GM12878 (cell line): Measurements from ENCODE around the gene GRK6. TPM values are rescaled to one million over a fixed set of nuclear protein-coding genes. Genes with fewer than 3 reads are reported as not detected.

Experiments used
- ATAC-seq: fragments of 200-7000 bp; cut with Tn5 transposase; 3 replicates; pipeline ENCODE4 v1.9.1; 2020; ENCODE audit warnings: mild to moderate bottlenecking, moderate library complexity
- BruUV-seq: library from RNA; stranded (reverse); fragments of 400-500 nt; replicated peaks from 2 replicates; lab custom pipeline; 2021; lab: Mats Ljungman, UMichigan
- CTCF ChIA-PET: fragments of 300-600 bp; sonication (Branson Sonifier 250); formaldehyde crosslinking; extraction: SDS; loops from one replicate; lab custom pipeline; 2021; ENCODE audit warnings: inconsistent platforms; lab: Yijun Ruan, JAX
- POLR2A ChIA-PET: fragments of 350-600 bp; formaldehyde crosslinking; extraction: SDS; loops from one replicate; lab custom pipeline; 2021; ENCODE audit warnings: inconsistent platforms; lab: Charles Lee
- RAD21 ChIA-PET: fragments of 300-600 bp; sonication (Branson Sonifier 250); formaldehyde crosslinking; loops from one replicate; lab custom pipeline; 2023; ENCODE audit warnings: antibody characterized with exemption; ENCODE audit not compliant: unreplicated experiment; lab: Charles Lee
- SMC1A ChIA-PET: fragments of 300-600 bp; sonication (Branson Sonifier 250); formaldehyde crosslinking; loops from one replicate; lab custom pipeline; 2023; ENCODE audit not compliant: unreplicated experiment, uncharacterized antibody; lab: Charles Lee
- DNase-seq: peaks from one replicate; pipeline ENCODE4 v3.0.0-alpha.2; 2011; ENCODE audit warnings: low read depth, low spot score
- FAIRE-seq: peaks from 3 replicates; lab custom pipeline; 2011; peaks lifted over from hg19 to GRCh38; lab: Jason Lieb, UNC
- H2AFZ ChIP-seq: 2 replicates; pipeline ENCODE4 v1.6.0; 2011; ENCODE audit warnings: low read depth, low read length, control low read depth; ENCODE audit not compliant: control insufficient read depth
- H3K27ac ChIP-seq: 2 replicates; pipeline ENCODE4 v1.5.1; 2011; ENCODE audit warnings: control low read depth; ENCODE audit not compliant: control insufficient read depth, insufficient read depth
- H3K27me3 ChIP-seq, 2 experiments: replicated peaks in 1 of 2; 2 replicates each; pipeline versions ENCODE4 v1.6.0 to v1.6.1; 2011; ENCODE audit warnings: low read length in 1 of 2; ENCODE audit not compliant: control insufficient read depth in 2 of 2, insufficient read depth in 2 of 2
- H3K36me3 ChIP-seq, 2 experiments: 2 replicates each; pipeline ENCODE4 v1.5.1; 2011; ENCODE audit warnings: low read length in 1 of 2; ENCODE audit not compliant: control insufficient read depth in 2 of 2, insufficient read depth in 2 of 2
- H3K4me1 ChIP-seq: 2 replicates; pipeline ENCODE4 v1.6.1; 2011; ENCODE audit warnings: mild to moderate bottlenecking, low read length, moderate library complexity, mixed read lengths; ENCODE audit not compliant: control insufficient read depth, insufficient read depth
- H3K4me2 ChIP-seq: 2 replicates; pipeline ENCODE4 v1.6.0; 2011; ENCODE audit warnings: control low read depth; ENCODE audit not compliant: control insufficient read depth, insufficient read depth
- H3K4me3 ChIP-seq: fragments of 200-600 bp; sonication (generic); 2 replicates; pipeline ENCODE4 v1.5.1; 2016
- H3K79me2 ChIP-seq: 2 replicates; pipeline ENCODE4 v1.6.0; 2011; ENCODE audit warnings: low read length; ENCODE audit not compliant: control insufficient read depth, insufficient read depth
- H3K9ac ChIP-seq: 2 replicates; pipeline ENCODE4 v1.8.0; 2011; ENCODE audit warnings: low read length, control low read depth, mixed read lengths; ENCODE audit not compliant: control insufficient read depth, insufficient read depth
- H3K9me3 ChIP-seq: replicated peaks from 3 replicates; pipeline ENCODE4 v1.5.1; 2011; ENCODE audit warnings: mild to moderate bottlenecking, low read length; ENCODE audit not compliant: control insufficient read depth, insufficient read depth
- H4K20me1 ChIP-seq: 2 replicates; pipeline ENCODE4 v1.6.0; 2011; ENCODE audit not compliant: control insufficient read depth, insufficient read depth
- EED ChIP-seq: sonication (generic); IDR thresholded peaks from 2 replicates; pipeline ENCODE4 v1.6.1; 2016; ENCODE audit warnings: antibody characterized with exemption, low read depth
- ELK1 ChIP-seq: IDR thresholded peaks from 2 replicates; pipeline ENCODE4 v1.6.1; 2012; ENCODE audit warnings: low read depth, low read length, improper control_type of control experiment
- FOS ChIP-seq: IDR thresholded peaks from 3 replicates; pipeline ENCODE4 v1.6.1; 2011; ENCODE audit warnings: borderline replicate concordance; ENCODE audit not compliant: insufficient read length; ENCODE audit errors: extremely low read depth
- KAT2A ChIP-seq: conservative IDR thresholded peaks from 2 replicates; pipeline ENCODE4 v1.6.1; 2011; ENCODE audit warnings: low read depth, low read length; ENCODE audit not compliant: control insufficient read depth
- KLF5 ChIP-seq: fragments of 450-650 bp; IDR thresholded peaks from 2 replicates; pipeline ENCODE4 v1.6.1; 2014; ENCODE audit warnings: mild to moderate bottlenecking; ENCODE audit not compliant: partially characterized antibody
- MYB ChIP-seq: fragments of 150-350 bp; IDR thresholded peaks from 2 replicates; pipeline ENCODE4 v1.6.1; 2014; ENCODE audit warnings: mild to moderate bottlenecking, low read depth, low read length, borderline replicate concordance
- POLR2AphosphoS2 ChIP-seq: IDR thresholded peaks from 2 replicates; pipeline ENCODE4 v1.6.1; 2011; ENCODE audit warnings: low read depth, mild to moderate bottlenecking, low read length, improper control_type of control experiment, moderate library complexity
- RB1 ChIP-seq: fragments of 450-650 bp; formaldehyde crosslinking; IDR thresholded peaks from 2 replicates; pipeline ENCODE4 v1.6.1; 2017; ENCODE audit warnings: mild to moderate bottlenecking, borderline replicate concordance
- RBBP5 ChIP-seq: fragments of 200-600 bp; sonication (generic); conservative IDR thresholded peaks from 2 replicates; pipeline ENCODE4 v1.6.1; 2016
- RCOR1 ChIP-seq: conservative IDR thresholded peaks from 2 replicates; pipeline ENCODE4 v1.6.1; 2012; ENCODE audit warnings: low read depth, low read length, improper control_type of control experiment
- SPI1 ChIP-seq: IDR thresholded peaks from 2 replicates; pipeline ENCODE4 v1.6.1; 2011; ENCODE audit warnings: low read depth, mild to moderate bottlenecking, low read length, moderate library complexity, borderline replicate concordance; ENCODE audit not compliant: insufficient read depth
- SRF ChIP-seq, 2 experiments: IDR thresholded peaks; 2 replicates each; pipeline ENCODE4 v1.6.1; 2011; ENCODE audit warnings: low read depth in 2 of 2, low read length in 2 of 2, mild to moderate bottlenecking in 1 of 2, moderate library complexity in 1 of 2
- TCF12 ChIP-seq: IDR thresholded peaks from 2 replicates; pipeline ENCODE4 v1.6.1; 2011; ENCODE audit warnings: low read depth, mild to moderate bottlenecking, low read length
- TCF7 ChIP-seq: IDR thresholded peaks from 2 replicates; pipeline ENCODE4 v1.6.1; 2014; ENCODE audit warnings: antibody characterized with exemption, borderline replicate concordance
- ZBTB33 ChIP-seq: fragments of 450-650 bp; IDR thresholded peaks from 2 replicates; pipeline ENCODE4 v1.6.1; 2017; ENCODE audit warnings: mild to moderate bottlenecking
- ZBTB4 ChIP-seq: fragments of 450-650 bp; formaldehyde crosslinking; IDR thresholded peaks from 2 replicates; pipeline ENCODE4 v1.4.0; 2022; ENCODE audit warnings: mild to moderate bottlenecking, moderate library complexity
- WGBS: methylation state at CpG from one replicate; pipeline ENCODE4 v1.1.6; 2016; ENCODE audit warnings: low lambda C conversion rate; ENCODE audit not compliant: insufficient replicate concordance, insufficient coverage; ENCODE audit errors: missing lambda C conversion rate; 5-methylcytosine and 5-hydroxymethylcytosine counted together
- in situ Hi-C: fragments of 300-500 bp; cut with MboI; formaldehyde crosslinking; loops from 9 replicates; pipeline ENCODE4 v1.14.3; 2018; ENCODE audit warnings: mixed read lengths
- intact Hi-C: fragments of 100-400 bp; cut with micrococcal nuclease; formaldehyde crosslinking; loops from one replicate; pipeline ENCODE4 v1.14.2; 2022; ENCODE audit not compliant: unreplicated experiment
- polyA plus RNA-seq, 11 experiments: library from polyadenylated mRNA; depleted of rRNA in 4 of 11; unstranded in 6 of 11; stranded (reverse) in 5 of 11; fragments of >200 nt; fragmentation: Nextera tagmentation in 4 of 11; fragmentation: Illumina TruSeq in 1 of 11; extraction: Ambion mirVana in 4 of 11; extraction: Trizol in 1 of 11; gene quantifications; 1 replicate in 1 of 11; 2 replicates in 10 of 11; pipeline versions ENCODE4 v1.2.1 to v1.2.3, GENCODE V29; 2011 to 2016; ENCODE audit warnings: inconsistent platforms in 2 of 11, missing spikeins in 2 of 11, low read depth in 1 of 11
- total RNA-seq, 4 experiments: library from RNA; depleted of rRNA in 3 of 4; stranded (reverse); fragments of >200 nt in 3 of 4; fragmentation: Illumina TruSeq in 1 of 4; extraction: Trizol in 1 of 4; gene quantifications; 2 replicates each; pipeline versions ENCODE4 v1.2.1 to v1.2.3, GENCODE V29; 2013 to 2021

GRK6 gene
- total and polyA plus RNA-seq, 10 of the 15 experiments (the other 5 are each of a cell fraction or from before 2014, with no cell fraction given): 0.79 to 124 (median 41.6) TPM

DNA sequence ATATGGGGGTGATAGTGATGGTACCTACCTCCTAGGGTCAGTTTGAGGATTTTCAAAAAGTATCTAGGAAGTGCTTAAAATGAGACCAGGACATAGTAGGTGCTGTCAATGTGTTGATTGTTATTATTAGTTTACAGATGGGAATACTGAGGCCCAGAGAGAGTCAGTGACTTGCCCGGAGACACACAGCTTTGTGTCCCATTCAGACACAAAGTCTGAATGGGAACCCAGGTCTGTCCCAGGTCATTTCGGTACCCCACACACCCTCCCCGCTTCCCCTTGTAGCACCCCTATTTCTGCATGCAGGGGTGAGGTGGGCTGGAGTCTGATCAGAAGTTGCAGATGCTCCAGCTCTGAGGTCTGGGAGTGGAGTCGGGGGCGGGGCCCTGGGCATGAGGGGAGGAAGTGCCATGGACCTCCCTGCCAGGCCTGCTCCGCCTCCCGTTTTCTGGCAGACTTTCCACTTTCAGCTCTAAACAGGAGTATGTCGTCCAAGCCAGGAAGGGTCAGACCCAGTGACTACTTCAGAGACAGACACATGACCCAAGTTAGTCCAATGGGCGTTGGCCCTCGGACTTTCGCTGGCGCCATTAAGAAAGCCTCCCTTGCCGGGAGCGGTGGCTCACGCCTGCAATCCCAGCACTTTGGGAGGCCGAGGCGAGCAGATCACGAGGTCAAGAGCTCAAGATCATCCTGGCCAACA lies 50.2 kb downstream of the GRK6 start:
- ChIA-PET SMC1A (interaction anchor here (0.7 to 1.4 kb wide), 3 partner anchors 19 to 25 kb away, joined by 3 to 5 read pairs (median 3); partner anchors contain the start of gene PDLIM7), RAD21 (interaction anchor here (0.9 kb wide), 1 partner anchor 25 kb away, joined by 3 read pairs; no protein-coding TSS in a partner anchor), POLR2A (interaction anchor here (0.5 to 1.7 kb wide), 2 partner anchors 20 to 117 kb away, joined by 6 to 7 read pairs; partner anchors contain the start of gene PDLIM7), CTCF (interaction anchor here (1.0 to 1.4 kb wide), 6 partner anchors 24 to 106 kb away, joined by 3 to 6 read pairs (median 3); no protein-coding TSS in a partner anchor)
- FAIRE-seq (no peak), ATAC-seq (no peak), DNase-seq (no peak)
- Histone ChIP-seq H3K4me2 (no peak overlapping the region), H3K4me3 (no peak overlapping the region), H3K79me2 (peaks cover 4% of the 10 kb centered on the region; the same call in 1 of the 2 replicates), H3K9me3 (no peaks in the 10 kb centered on the region), H3K27me3 (no peaks in the 10 kb centered on the region), H4K20me1 (no peaks in the 10 kb centered on the region), H2AFZ (no peak overlapping the region), H3K27ac (no peak overlapping the region), H3K4me1 (peaks cover 23% of the 10 kb centered on the region), H3K9ac (no peak overlapping the region), H3K36me3 (no peaks in the 10 kb centered on the region; a peak in 1 of 4 replicates)
- in situ Hi-C loops: no loop called here
- intact Hi-C loops: no loop called here
- WGBS: 80% methylated on average over 17 of the region's 18 CpGs
- no TSS peak for BruUV-seq
- TF ChIP-seq RCOR1: no peak
- no peak for TF ChIP-seq FOS
- TF ChIP-seq ZBTB4: no peak
- no peak for TF ChIP-seq SRF (IDR thresholded peaks at IDR 0.05; ENCODE audit: low read depth in 2 of 2, low read length in 2 of 2)
- no peak for TF ChIP-seq MYB
- no peak for TF ChIP-seq ZBTB33
- TF ChIP-seq KAT2A: no peak
- no peak for TF ChIP-seq TCF7
- TF ChIP-seq KLF5: no peak
- TF ChIP-seq RBBP5: no peak
- no peak for TF ChIP-seq RB1
- no peak for TF ChIP-seq POLR2AphosphoS2
- no peak for TF ChIP-seq ELK1
- TF ChIP-seq EED: no peak
- no peak for TF ChIP-seq TCF12
- TF ChIP-seq SPI1: no peak
